Activated T-helper 9 cell treated with anti-CD3 and anti-CD28 coated beads, Interleukin-2, amount 50 U/mL, for 16 hours (primary cell): ENCODE data around the gene R3HDM2.
"Not testable (repeated sequence)": the region's sequence is repeated elsewhere in the genome, so short reads cannot be mapped to it uniquely, and the experiment has no call there.

Experiments
- DNase-seq: peaks from one replicate; pipeline ENCODE4 v3.0.0-alpha.2; 2020; ENCODE audit warnings: low read depth

R3HDM2 gene

DNA sequence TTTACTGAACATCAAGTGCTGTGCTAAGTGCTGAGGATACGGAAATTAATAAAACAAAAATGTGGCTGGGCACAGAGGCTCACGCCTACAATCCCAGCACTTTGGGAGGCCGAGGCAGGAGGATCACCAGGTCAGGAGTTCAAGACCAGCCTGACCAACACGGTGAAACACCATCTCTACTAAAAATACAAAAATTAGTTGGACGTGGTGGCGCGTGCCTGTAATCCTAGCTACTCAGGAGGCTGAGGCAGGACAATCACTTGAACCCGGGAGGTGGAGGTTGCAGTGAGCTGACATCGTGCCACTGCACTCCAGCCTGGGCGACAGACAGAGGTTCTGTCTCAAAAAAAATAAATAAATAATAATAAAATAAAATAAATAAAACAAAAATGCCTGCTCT is 3.9 kb downstream of the R3HDM2 start:
- not testable (repeated sequence) for DNase-seq

DNA sequence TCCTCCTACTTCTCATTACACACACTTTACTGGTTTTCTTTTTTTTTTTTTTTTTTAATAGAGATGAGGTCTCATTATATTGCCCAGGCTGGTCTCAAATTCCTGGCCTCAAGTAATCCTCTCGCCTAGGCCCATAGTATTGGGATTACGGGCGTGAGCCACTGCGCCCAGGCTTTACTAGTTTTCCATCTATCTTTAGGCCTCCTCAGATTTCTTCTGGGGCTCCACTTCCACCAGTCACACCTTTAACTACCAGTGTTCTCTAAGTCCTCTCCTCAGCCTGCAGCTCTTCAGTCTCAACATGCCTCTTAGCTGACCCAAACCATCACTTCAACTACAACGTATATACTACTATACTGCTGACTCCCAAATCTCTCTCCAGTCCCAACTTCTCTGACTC is 10.4 kb downstream of the R3HDM2 start:
- no peak for DNase-seq

DNA sequence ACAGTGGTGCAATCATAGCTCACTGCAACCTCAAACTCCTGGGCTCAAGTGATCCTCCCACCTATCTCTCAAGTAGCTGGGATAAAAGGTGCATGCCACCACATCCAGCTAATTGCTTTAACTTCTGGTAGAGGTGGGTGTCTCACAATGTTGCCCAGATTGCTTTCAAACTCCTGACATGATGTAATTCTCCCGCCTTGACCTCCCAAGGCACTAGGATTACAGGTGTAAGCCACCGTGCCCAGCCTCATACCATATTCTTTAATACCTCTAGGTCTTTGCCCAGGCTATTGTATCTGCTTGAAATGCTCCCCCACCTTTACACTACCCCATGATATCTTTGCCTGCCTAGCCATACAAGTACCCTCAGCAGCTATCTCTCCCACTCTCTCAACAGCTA is 11.3 kb downstream of the R3HDM2 start:
- no peak for DNase-seq

DNA sequence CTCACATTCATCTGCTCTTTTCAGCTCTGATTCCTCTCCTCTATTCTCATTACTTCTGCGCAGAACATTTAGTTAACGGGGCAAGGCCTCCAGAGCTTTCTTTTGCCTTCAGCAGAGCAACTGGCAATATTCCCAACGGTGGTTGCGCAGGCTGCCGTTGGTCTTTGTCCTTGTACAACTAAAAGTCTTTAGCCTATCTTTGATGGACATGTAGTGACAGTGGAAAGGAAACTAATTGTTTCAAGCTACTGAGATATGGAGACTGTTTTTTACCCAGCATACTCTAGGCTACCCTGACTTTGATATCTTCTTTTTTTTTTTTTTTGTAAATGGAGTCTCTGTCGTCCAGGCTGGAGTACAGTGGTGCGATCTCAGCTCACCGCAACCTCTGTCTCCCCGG is 12.6 kb downstream of the R3HDM2 start:
- DNase-seq = no peak

DNA sequence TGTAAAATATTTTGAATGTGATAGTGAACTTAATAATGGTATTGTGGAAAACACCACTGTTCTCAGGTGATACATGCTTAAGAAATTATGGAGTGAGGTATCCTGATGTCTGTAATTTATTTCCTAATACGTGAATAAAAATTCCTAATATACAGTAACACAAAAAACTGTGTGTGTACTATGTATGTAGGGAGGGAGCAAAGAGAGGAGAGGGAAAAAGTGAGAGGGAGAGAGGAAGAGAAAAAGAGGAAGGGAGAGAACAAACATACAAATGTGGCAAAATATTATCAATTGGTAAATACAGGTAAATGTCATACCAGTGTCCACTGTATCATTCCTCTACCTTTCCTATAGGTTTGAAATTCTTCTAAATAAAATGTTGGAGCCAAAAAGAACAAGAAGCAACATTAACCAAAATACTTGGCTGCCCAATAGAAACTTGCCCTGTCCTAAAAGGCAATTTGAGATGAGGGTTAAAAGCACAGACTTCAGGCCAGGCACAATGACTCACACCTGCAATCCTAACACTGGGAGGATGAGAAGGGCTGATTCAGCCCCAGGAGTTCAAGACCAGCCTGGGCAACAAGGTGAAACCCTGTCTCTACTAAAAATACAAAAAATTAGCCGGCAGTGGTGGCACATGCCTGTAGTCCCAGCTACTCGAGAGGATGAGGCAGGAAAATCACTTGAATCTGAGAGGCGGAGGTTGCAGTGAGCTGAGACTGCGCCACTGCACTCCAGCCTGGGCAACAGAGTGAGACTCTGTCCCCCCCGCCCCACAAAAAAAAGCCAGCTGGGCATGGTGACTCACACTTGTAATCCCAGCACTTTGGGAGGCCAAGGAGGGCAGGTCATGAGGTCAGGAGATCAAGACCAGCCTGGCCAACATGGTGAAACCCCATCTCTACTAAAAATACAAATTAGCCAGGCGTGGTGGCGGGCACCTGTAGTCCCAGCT is 14.5 kb downstream of the R3HDM2 start:
- no peak for DNase-seq

DNA sequence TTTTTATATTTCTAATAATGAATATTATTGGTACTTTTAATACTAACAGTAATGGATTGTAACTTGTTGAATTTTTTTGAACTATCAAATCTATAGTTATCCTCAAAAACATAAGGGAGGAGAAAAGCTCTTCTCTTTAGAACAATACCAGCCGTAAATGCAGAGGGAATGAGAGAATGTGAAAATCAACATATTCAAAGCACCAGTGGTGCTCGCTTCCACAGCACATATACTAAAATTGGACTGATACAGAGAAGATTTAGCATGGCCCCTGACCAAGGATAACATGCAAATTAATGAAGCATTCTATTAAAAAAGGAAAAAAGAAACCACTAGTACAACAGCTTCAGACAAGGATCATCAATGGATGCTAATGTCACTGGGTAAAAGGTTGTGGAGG is 15.8 kb downstream of the R3HDM2 start:
- DNase-seq = no peak

DNA sequence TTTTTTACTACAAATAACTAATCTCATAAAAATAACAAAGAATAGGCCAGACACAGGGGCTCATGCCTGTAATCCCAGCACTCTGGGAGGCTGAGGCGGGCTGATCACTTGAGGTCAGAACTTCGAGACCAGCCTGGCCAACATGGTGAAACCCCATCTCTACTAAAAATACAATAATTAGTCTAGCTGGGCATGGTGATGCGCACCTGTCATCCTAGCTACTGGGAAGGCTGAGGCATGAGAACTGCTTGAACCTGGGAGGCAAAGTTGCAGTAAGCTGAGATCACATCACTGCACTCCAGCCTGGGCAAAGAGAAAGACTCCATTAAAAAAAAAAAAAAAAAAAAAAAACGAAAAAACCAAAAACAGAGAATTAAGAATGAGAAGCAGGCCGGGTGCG is 16.7 kb downstream of the R3HDM2 start:
- DNase-seq = not testable (repeated sequence)

DNA sequence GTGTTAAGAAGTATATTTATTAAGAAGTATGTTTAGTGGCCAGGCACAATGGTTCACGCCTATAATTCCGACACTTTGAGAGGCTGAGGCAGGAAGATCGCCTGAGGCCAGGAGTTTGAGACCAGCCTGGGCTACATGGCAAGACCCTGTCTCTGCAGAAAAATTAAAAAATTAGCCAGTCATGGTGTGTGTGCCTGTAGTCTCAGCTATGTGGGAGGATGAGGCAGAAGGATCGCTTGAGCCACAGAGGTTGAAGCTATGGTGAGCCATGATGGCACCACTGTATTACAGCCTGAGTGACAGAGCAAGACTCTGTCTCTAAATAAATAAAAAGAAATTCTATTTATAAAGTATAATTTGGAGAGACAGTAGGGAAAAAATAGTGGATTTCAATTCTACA is 20.3 kb downstream of the R3HDM2 start:
- DNase-seq = no peak

DNA sequence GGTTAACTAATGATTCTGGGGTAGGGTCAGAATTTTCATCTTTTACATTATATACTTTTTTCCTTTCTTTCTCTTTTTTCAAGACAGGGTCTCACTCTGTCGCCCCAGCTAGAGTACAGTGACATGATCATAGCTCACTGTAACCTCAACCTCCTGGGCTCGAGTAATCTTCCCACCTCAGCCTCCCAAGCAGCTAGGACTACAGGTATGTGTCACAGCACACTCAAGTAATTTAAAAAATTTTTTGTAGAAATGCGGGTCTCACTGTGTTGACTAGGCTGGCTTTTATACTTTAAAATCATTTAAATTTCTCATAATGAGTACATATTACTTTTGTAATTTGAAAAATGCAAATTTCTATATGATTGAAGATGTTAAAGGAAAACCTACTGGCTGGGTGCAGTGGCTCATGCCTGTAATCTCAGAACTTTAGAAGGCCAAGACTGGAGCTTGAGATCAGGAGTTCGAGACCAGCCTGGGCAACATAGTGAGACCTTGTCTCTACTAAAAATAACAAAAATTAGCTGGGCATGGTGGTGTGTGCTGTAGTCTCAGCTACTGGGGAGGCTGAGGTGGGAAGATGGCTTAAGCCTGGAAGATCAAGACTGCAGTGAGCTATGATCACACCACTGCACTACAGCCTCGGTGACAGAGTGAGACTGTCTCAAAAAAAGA is 25.7 kb downstream of the R3HDM2 start:
- DNase-seq = no peak

DNA sequence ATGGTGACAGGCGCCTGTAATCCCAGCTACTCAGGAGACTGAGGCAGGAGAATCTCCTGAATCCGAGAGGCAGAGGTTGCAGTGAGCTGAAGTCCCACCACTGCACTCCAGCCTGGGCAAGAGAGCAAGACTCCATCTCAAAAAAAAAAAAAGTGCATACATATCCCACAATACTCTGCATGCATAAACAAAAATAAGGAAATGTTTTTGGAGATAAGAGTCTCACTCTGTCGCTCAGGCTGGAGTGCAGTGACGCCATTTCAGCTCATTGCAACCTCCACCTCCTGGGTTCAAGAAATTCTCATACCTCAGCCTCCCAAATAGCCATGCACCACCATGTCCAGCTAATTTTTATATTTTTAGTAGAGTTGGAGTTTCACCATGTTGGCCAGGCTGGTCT is 28.7 kb downstream of the R3HDM2 start:
- not testable (repeated sequence) for DNase-seq

DNA sequence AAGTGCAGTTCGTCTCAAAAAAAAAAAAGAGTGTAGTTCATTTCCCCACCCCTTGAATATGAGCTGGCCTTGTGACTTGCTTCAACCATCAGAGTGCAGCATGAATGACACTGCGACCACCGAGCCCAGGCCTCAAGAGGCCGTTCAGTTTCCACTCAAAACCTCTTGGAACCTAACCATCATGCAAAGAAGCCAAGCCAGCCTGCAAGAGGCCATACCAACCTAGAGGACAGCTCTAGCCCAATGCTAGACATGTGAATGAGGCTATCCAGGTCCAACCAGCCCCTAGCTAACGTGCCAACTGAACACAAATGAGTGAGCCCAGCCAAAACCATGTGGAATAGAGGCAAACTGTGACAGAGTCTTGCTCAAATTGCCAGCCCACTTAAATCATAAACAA is 29.7 kb downstream of the R3HDM2 start:
- no peak for DNase-seq

DNA sequence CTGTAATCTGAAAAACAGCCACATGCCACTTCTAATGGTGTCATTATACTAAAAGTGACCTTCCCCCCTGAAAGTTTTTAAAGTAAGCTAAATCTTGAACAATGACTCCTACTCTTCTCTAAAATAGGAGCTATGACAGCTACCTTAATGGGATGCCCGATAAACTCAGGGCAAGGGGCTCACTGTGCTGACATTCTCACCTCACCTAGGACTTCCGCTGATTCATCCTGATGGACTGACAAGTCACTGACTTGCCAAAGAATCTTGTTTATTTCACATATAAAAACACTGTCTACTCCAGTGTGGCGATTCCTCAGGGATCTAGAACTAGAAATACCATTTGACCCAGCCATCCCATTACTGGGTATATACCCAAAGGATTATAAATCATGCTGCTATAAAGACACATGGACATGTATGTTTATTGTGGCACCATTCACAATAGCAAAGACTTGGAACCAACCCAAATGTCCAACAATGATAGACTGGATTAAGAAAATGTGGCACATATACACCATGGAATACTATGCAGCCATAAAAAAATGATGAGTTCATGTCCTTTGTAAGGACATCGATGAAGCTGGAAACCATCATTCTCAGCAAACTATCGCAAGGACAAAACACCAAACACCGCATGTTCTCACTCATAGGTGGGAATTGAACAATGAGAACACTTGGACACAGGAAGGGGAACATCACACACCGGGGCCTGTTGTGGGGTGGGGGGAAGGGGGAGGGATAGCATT is 31.0 kb downstream of the R3HDM2 start:
- DNase-seq = not testable (repeated sequence)

DNA sequence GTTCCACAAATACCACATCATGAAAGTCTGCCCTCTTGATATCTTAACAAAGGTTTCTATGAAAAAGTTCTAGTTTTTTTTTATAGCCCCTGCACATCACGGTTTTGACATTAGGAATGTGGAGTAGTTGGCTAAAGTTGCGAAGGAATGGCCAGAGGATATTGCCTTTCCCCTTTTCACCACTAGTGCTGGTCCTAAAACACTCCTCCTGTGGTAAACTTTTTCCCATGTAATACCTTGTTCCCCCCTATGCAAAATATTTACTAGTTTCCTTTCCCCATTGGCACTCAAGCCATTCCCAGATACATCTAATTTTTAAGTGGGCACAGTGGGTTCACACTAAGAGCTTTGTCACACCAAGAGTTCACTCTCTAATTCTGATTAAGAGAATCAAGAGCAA is 33.4 kb downstream of the R3HDM2 start:
- no peak for DNase-seq

DNA sequence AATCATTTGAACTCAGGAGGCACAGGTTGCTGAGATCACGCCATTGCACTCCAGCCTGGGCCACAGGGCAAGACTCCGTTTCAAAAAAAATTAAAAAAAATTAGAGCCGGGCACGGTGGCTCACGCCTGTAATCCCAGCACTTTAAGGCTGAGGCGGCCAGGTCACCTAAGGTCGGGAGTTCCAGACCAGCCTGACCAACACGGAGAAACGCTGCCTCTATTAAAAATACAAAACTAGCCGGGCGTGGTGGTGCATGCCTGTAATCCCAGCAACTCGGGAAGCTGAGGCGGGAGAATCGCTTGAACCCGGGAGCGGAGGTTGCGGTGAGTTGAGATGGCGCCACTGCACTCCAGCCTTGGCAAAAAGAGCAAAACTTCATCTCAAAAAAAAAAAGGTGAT is 35.7 kb downstream of the R3HDM2 start:
- DNase-seq = no peak

DNA sequence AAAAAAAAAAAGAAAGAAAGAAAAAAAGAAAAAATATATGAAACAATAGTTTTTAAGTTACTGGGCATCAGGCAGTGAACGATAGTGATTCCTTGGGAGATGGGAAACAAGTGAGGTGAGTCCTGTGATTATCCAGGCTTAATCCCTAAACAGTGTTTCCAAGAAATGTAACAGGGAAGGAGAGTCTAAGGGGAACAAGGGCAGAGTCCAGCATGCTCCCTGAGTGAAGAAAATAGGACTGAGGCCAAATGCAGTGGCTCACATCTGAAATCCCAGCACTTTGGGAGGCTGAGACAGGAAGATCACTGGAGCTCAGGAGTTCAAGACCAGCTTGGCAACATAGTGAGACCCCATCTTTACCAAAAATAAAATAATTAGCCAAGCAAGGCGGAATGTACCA is 40.7 kb downstream of the R3HDM2 start:
- DNase-seq = no peak

DNA sequence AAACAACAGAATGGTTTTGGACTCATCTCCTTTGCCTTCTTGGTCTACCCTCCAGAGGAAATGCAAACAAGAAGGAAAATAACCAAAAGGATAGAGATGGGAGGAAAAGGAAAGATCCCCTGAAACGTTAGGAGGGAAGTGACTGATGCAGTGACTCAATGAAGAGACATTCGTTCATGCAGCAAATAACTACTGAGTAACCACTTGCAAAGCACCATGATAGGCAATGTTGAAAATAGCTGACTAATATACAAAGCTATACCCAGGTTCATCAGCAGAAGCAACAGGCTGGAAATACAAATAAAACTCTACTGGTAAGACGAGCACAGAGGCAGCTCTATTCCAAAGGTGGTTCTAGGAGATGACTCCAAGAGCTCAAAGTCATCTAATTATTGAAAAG is 41.8 kb downstream of the R3HDM2 start:
- DNase-seq = no peak

DNA sequence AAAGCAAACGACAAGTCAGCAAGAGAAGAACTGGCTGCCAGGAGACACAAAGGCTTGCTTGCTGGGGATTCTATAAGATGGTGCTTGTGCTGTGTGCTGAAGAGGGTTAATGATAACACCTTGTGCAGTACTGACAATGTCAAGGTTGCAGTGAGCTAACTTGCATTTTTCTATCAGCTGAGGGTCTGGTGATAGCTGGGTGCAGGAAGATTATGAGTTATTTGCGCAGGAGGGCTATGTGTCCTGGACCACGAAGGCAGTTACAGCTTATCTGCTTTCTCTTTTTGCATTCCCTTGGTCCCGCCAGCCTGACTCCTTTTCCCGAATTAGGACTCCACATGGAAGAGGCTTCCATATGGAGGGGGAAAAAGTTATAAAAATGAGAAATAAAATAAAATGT is 42.4 kb downstream of the R3HDM2 start:
- no peak for DNase-seq

DNA sequence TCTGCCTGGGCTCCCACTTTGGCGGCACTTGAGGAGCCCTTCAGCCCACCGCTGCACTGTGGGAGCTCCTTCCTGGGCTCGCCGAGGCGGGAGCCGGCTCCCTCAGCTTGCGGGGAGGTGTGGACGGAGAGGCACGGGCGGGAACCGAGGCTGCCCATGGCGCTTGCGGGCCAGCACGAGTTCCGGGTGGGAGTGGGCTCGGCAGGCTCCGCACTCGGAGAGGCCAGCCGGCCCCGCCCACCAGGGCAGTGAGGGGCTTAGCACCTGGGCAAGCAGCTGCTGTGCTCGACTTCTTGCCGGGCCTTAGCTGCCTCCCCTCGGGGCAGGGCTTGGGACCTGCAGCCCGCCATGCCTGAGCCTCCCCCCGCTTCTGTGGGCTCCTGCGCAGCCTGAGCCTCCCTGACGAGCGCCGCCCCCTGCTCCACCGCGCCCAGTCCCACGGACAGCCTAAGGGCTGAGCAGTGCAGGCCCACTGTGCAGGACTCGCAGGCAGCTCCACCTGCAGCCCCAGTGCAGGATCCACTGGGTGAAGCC is 44.6 kb downstream of the R3HDM2 start:
- DNase-seq = no peak

DNA sequence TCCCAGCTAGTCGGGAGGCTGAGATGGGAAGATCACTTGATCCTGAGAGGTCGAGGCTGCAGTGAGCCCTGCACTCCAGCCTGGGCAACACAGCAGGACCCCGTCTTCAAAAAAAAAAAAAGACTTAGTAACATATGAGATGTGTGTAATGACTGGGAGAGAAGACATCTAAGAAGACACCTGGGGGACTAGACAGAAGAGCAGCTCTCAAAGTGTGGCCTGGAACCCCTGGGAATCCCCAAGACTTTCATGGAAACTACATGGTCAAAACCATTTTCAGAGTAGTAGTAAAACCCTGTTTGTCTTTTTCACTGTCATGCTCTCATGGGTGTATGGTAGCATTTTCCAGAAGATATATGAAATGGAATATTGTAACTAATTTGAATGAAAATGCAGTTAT is 45.3 kb downstream of the R3HDM2 start:
- DNase-seq = no peak

DNA sequence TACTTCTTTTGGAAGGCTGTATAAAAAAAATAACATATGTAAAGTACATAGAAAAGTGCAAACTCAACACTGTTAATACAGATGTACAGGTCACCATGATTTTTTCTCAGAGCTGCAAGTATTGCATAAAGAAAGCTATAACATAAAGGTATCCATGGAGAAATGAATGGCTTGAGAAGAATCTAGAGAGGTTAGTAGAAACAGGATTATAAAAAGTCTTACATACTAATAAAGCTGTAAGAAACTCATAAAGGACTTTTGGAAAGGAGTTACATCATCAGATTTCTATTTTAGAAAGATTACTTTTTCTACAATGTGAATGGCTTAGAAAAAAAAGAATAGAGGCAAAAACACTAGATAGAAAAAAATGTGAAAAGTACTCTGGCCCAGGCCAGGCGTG is 46.4 kb downstream of the R3HDM2 start:
- DNase-seq = no peak

DNA sequence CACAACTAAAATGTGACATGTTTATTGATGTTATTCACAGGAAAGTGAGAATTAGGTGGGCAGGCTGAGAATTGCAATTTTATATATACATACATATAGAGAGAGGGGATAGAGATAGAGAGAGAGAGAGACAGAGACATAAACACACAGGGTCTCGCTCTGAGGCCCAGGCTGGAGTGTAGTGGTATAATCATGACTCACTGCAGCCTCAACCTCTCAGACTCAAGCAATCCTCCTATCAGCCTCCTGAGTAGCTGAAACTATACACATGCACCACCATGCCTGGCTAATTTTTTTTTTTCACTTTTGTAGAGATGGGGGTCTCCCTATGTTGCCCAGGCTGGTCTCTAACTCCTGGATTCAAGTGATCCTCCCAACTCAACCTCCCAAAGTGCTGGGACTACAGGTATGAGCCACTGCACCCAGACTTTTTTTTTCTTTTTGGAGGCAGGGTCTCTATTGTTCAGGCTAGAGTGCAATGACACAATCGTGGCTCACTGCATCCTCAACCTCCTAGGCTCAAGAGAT is 49.1 kb downstream of the R3HDM2 start:
- DNase-seq = no peak

DNA sequence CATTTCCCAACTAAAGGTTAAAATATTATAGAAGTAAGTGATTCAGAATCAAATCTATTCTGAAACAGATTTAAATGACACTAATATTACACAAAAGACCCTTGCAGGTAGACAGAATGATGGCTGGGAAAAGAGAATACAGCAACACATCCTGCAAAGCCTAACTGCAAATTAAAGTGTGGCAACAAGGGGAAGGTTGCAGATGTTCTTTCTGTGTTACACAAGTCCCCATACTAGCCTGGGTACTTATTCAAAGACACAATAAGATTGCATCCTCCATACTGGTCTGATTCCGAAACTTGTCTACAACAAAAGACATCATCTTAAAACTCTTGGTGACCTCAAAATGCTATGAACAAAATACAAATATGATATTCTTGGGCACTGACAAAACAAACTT is 50.5 kb downstream of the R3HDM2 start:
- no peak for DNase-seq
